GM19395 (cell line): ENCODE results near the gene SMARCA1.

ENCODE experiments used
- ATAC-seq: cut with Tn5 transposase; IDR thresholded peaks from one replicate; pipeline ENCODE4 v1.9.1; 2021; ENCODE audit warnings: mild to moderate bottlenecking, moderate library complexity; ENCODE audit not compliant: unreplicated experiment

The SMARCA1 gene

DNA sequence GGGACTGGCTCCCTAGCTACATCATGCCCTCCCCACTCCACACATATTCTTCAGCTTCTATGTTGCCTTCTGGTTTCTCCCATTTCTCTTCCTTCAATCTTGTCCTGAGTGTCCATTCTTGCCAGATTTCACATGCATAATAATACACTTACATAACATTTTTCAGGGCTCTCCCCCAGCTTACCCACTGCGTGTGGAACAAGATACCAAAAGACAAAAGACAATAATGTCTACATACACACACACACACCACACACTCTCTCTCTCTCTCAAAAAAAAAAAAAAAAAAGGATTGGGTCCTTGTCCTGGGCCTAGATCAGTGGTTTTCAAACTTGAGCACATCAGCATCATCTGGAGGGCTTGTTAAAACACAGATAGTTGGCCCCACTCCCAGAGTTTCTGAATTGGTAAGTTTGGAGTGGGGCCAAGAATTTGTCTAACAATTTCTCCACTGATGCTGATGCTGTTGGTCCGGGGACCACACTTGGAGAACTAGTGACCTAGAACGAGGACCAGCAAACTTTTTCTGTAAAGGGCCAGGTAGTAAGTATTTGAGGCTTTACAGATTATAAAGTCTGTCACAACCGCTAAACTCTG, 6.5 kb upstream of the SMARCA1 start:
- ATAC-seq: no peak

DNA sequence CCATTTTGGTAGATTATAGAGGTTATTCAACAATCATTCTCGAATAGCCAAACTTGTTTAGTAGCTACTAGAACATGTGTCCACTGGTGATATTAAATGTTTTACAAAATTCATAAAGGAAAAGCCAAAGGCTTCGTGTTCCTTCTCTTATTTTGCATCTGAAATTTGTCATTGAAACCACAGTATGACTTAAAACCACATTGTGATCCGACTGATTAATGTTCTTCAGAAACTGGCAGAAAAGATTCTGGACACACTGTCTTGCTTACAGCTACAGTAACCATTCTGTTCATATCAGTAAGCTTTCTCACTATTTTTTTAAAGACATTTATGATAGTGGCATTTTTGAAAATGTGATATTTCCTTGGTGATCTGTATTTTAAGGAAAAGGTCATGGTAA, 2.6 kb upstream of the SMARCA1 start:
- no peak for ATAC-seq

DNA sequence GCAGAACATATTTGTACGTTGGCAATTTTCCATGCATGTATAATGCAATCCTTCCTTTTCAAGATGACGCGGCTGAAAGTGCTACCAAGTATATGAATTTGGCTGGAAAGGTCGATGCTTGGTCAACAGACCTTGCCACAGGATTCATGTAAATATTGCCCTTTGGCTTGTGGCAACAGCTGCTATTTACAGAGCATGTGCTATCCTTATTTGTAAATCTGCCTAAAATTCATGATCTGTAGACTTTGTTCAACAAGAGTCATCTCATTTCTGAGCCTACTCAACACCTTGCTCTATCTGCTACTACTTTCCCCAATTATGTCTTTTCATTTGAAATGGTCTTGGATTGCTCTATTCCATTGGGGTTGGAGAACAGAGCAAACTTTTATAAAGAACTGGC, 1.9 kb upstream of the SMARCA1 start:
- no peak for ATAC-seq

DNA sequence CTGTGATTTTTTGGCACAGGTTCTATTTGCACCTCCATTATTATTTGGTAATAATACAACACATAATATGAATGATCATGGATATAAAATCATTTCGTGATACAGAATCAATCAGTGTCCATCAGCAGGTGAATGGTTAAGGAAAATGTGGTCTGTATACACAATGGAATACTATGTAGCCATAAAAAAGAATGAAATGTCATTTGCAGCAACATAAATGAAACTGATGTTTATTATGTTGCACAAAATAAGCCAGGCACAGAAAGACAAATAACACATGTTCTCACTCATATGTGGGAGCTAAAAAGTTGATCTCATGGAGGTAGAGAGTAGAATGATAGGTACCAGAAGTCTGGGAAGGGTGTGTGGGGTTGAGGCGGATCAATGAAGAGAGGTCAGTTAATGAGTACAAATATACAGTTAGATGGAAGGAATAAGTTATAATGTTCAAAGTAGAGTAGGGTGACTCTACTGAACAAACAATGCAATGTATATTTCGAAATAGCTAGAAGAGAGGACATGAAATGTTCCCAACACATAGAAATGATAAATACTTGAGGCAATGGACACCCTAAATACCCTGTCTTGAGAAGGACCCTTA, 1.1 kb upstream of the SMARCA1 start:
- no peak for ATAC-seq

DNA sequence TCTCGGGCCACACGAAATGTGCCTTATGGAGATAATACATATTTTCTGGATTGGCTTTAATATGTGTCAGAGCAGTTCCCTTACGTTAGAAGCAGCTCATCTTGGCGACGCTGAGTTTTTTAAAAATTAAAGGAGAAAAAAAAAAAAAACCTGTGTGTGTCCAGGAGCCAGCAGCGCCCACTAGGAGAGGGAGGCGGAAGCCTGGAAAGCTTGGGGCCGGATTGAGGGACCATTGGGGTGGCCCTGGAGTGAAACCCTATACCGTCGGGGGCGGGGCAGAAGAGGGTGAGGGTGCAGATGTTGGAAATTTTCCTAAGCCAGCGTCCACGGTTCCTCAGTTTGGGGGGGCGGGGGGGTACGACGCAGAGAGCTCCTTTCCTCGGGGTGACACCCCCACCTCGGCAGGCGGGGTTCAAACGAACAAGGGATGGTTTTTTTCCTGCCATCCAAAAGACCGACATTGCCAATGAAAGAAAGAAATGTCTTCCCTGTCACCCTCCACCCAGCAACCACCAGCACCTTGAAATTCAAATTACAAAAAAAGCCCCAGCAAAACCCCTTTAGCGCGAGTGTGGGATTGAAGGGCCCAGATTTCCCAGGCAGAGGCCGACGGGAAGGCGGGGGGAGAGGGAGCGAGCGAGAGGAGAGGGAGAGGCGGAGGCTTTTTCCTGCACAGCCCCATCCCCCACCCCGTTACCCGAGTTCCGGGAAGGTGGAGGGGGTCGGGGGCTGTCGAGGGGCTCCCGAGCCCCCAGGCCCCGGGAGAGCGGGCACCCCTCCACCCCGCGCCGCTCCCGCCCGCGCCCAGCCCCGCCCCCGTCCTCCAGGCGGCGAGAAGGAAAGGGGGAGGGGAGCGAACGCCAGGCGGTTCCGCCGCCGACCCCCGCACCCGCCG, 859 bp downstream of the SMARCA1 start:
- no peak for ATAC-seq

DNA sequence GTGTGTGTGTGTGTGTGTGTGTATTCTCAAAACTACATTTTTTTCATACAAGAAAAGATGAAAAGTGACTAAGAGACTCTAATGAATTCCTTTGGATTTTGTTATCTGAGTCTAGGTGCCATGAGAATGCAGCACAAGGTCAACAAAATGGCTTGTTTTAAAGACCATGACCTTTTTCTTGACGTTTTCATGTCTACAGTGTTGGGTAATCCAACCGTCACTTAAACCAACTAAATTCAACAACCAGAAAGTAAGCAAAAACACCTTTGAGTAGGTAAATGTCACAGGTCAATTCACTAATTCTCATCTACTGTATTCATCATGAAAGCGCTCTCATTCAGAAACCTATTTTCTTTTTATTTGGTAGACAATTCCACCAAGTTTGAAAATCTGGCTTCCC, 3.1 kb downstream of the SMARCA1 start:
- ATAC-seq: no peak

DNA sequence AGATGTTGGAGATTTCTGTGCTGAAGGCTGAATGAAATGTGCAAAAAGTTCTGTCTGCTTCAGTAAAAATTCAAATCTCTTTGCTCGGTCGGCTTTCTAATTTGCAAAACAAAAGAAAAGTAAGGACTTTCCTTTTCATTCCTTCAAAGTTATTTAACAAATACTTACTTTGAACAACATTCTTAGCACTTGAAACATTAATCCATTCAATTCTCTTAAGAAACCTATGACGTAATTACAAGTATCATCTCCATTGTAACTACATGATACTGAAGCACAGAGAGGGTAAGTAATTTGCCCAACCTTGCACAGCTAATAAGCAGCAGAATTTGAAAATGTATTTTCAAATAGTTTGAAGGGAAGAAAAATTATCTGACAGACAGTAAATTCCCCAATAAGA, 6.9 kb downstream of the SMARCA1 start:
- ATAC-seq: no peak

DNA sequence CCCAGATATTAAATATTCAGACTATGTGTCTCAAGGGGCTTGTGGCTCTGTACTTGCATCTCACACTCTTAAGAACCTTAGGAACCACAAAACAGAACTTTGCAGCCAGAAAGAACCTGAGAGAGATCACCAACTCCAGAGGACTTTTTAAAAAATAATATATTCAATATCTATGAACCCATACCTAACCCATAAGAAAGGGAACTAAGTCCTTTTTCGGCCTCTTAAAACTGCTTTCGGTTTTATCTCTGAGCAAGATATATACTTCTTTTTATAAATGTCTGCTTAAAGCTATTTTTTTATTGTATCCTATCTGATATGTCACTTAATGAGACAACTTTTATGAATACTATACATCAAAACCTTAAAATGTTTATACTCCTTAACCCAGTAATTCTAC, 10.9 kb downstream of the SMARCA1 start:
- ATAC-seq: no peak

DNA sequence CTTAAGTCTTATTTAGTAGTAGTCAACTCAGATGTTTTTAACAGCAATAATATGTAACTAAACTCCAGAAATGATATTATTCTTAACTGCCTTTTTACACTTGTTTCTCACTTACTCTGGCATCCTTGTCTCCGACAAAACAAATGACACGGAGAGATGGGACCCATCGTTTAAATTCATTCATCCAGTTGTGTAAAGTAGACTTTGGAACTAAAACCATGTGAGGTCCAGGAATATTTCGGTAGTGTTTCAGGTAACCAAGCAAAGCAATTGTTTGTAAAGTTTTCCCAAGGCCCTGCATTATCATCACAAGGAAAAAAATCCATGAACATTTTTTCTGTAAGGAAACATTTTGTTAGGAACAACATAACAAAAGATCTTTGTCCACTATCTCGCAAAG, 11.6 kb downstream of the SMARCA1 start:
- no peak for ATAC-seq

DNA sequence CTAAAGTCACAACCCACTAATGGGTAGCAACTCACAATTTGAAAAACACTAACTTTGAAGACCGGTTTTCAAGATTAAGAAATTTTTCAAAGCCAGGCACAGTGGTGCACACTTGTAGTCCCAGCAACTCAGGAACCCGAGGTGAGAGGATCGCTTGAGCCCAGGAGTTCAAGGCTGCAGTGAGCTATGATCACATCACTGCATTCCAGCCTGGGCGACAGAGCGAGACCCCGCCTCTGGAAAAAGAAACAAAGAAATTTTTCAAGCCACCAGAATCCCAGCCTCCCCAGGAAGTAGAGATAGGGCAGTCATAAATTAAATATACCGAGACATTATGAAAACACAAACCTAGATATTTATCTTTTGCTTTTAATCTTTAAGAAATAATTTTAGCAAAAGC, 13.0 kb downstream of the SMARCA1 start:
- ATAC-seq: no peak

DNA sequence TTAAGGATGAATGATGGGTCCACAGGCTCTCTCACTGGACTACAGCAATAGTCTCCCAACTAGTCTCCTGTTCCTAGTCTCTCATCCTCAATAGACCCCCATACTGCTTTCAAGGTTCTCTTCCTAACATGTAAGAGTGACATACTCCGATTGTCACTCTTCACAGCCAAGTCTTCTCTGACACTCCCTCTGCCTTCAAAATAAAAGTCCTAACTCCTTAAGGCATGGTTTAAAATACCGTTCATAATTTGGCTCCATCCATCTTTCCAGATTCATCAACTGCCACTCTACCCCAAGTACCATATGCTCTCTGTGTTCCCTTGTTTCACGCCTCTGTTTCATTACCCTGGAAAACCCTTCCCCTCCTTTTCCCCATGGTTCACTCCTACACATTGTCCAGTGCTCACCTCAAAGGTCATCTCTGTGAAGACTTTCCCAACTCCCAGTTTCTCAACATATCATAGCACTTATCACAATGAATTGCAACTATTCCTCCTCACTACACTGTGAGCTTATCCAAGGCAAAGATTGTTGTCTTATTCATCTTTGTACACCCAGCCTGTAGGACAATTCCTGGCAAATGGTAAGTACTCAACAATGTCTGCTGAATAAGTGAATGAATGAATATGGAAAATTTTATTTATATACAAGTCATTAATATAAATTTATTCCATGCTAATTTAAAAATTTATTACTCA, 26.0 kb downstream of the SMARCA1 start:
- no peak for ATAC-seq

DNA sequence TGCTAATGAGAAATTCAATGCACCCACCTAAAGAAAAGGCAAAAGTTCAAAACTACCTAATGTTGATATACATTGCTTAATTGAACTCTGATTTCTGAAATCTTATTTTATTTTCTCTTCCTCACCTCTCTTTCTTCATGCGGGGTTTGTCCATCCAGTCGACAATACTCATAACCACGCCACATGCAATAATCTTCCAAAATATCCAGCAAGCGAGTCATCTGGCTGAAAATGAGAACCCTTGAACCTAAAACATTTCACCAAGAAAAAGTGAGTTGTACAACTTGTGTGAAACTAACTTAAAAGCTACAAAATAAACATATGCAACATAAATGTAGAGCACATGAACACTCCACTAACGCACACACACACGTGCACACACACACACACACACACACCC, 26.7 kb downstream of the SMARCA1 start:
- no peak for ATAC-seq

DNA sequence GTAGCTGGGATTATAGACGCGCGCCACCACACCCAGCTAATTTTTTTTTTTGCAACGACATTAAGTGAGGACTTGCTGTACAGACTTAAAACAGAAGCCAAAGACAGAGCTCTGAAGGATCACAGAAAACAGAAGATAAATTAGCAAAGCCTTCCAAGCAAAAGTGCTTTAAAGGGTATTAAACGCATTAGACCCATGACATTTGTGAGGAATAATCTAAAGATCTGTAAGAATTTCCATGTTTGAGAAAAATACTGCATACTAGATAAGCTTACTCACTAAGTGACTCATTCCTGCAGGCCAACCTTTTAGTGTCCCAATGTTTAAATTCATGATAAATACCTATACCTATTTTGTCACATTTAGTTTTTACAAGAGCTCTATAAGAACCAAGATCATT, 27.4 kb downstream of the SMARCA1 start:
- no peak for ATAC-seq

DNA sequence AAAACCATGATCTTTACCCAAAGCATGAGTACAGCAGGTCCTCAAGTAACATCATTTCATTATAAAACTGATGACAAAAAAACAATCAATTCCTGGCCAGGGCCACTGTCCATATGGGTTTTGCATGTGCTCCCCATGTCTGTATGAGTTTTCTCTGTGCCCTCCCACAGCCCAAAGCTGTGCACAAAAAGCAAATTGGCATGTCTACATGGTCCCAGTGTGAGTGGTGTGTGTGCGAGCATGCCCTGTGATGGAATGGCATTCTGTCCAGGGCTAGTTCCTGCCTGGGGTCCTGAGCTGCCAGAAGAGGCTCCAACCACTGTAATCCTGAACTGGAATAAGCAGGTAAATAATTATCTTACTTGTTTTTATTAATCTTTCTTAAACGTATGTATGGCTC, 28.4 kb downstream of the SMARCA1 start:
- ATAC-seq: no peak

DNA sequence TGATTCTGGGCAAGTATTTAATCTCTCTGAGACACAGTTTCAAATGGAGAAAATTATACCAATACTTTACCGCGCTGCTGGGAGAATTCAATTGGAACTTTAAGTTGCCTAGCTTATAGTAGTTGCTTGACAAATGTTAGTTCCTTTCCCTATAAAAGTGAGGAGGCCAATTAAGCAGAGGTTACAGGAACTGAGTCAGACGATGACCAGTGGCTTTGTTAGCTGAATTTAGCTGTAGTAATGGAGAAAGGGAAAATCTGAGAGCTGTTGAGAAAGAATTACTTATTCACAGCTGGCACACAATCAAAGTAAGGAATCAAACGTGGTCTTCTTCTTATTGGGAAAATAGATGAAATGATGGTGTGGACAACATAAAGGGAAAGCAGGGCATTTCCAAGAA, 29.6 kb downstream of the SMARCA1 start:
- ATAC-seq: no peak

DNA sequence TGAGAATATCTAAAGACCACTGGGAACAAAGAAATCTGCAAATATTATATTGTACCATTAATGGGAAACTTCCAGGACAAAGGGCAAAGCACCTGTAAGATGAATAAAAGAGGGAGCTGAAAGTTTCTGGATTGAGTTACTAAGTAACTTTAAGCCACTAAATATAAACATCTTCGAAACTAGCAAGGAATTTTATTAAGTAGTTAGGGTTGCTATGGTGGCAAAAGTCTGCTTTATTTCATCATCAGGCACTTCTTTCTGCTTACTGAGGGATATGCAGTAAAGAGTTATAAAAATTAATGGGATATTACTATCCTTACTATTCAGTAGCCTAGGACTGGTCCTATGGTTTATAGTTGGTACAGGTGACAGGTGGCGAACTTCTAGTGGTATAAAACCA, 33.0 kb downstream of the SMARCA1 start:
- no peak for ATAC-seq

DNA sequence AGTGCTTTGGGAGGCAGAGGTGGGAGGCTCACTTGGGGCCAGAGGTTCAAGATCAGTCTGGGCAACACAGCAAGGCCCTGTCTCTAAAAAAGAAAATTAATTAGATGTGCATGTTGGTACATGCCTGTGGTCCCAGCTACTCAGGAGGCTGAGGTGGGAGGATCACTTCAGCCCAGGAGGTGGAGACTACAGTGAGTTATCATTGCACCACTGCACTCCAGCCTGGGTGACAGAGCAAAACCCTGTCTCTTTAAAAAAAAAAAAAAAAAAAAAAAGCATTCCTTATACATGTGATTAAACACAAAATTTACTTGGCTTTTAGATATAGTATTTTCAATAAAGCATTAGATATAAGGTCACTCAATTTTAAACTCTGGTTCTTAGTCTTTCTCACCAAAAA, 34.9 kb downstream of the SMARCA1 start:
- no peak for ATAC-seq

DNA sequence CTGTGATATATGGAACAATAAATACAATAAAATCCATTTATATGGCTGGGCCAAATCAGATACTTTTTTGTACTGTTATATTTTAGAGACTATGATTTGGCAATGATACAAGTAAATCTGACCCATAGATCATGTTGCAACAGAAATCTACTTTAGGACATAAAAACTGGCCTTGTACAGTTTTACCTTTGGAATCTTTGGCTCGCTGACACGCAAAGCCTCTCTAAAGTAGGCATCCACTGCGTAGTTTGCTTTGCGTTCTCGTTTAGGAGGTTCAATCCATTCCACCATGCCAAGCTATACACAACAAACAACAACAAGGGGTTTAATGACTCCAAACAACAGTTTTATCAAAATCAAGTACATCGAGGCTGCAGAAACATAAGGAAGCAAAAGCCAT, 42.4 kb downstream of the SMARCA1 start:
- no peak for ATAC-seq

DNA sequence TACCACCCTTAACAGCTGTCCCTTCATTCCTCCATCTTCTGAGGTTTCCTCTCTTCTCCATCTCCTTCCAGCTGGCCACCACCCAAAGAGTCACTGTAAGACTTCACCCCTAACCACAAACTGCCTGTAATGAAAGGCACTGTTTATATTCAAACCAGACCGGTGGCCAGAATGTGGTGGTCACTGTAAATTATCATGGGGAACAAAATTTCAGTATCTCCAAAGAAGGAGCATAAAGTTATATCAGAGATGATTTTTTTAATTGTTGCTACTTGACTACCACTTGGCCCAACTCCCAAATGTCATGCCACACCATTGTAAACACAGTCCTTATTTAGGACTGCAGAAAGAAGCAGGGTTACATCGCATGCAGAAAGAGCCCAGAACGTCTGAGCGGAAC, 44.8 kb downstream of the SMARCA1 start:
- no peak for ATAC-seq

DNA sequence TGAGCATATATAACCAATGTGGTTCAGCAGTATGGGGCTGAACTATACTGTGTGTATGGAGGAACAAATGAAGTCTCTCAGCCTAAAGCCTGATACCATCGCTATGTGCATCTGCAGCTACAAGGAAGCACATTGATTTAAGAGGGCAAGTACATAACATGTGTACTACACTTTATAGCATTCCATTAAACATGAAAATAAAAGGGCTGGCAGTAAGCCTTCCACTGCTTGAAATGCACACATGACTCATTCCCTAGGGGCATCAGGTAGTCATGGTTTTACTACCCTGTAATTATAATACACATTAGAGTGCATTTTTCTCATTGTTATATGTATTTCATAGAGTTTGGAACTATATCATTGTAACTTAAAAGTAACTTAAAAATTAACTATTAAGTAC, 51.2 kb downstream of the SMARCA1 start:
- no peak for ATAC-seq

DNA sequence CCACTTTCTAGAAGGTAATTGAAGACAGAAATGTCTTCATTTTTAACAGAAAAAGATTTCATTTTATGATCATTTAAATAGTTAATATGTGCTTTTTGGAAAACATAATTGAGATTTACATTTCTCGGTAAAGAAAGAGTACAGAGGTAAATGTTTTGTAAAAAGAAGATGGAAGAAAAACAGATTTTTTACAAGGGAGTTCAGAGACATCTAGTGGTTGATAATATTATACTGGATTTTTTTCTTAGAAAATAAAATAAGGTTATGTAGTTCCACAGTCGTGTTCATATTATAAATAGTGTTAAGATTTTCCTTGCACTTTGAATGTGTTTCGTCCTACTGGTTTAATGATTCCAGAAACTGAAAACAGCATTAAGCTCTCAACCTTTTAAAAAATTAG, 60.6 kb downstream of the SMARCA1 start:
- no peak for ATAC-seq
